HUES64 (cell line): ENCODE data around the gene RNGTT.
"Not testable (repeated sequence)": the region's sequence is repeated elsewhere in the genome, so short reads cannot be mapped to it uniquely, and the experiment has no call there.

ENCODE experiments used
- H3K27ac ChIP-seq: 2 replicates; pipeline ENCODE4 v1.7.0; 2013; ENCODE audit warnings: low read depth, low read length, inconsistent platforms
- H3K27me3 ChIP-seq: 2 replicates; pipeline ENCODE4 v1.6.1; 2013; ENCODE audit warnings: mild to moderate bottlenecking, low read length; ENCODE audit not compliant: insufficient read depth
- H3K36me3 ChIP-seq: 2 replicates; pipeline ENCODE4 v1.6.1; 2013; ENCODE audit warnings: mild to moderate bottlenecking, low read length; ENCODE audit not compliant: insufficient read depth
- H3K4me1 ChIP-seq: 2 replicates; pipeline ENCODE4 v1.6.1; 2013; ENCODE audit warnings: mild to moderate bottlenecking, low read length, moderate library complexity; ENCODE audit not compliant: insufficient read depth
- H3K4me3 ChIP-seq: 2 replicates; pipeline ENCODE4 v1.5.1; 2013; ENCODE audit warnings: mild to moderate bottlenecking, low read length, moderate library complexity
- H3K9ac ChIP-seq: 2 replicates; pipeline ENCODE4 v1.6.1; 2013; ENCODE audit warnings: mild to moderate bottlenecking, low read depth, low read length
- H3K9me3 ChIP-seq: 2 replicates; pipeline ENCODE4 v1.6.1; 2013; ENCODE audit warnings: low read depth, low read length; ENCODE audit not compliant: insufficient read depth
- WGBS: fragments of 150-250, 120-280 bp; methylation state at CpG from one replicate; pipeline ENCODE4 v1.1.7; 2013; ENCODE audit warnings: missing lambda C conversion rate; 5-methylcytosine and 5-hydroxymethylcytosine counted together

Gene RNGTT

DNA sequence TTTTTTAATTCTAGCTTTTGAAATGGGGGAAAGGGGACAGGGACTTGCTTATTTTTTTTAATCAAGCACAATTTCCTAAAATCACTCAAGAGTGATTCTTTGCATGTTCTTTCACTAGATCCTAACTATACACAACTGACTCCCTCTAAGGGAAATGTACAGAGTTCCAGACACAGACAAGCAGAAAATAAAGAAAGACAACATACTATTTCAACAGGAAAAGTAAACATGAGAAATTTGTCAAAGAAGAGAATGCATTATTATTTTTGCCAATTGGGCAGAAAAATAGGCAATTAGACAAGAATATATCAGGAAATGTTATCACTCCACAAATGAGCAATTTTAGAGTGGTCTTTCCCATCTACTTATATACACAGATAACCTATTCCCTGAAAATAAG, 128.2 kb downstream of the RNGTT start:
- Histone ChIP-seq H3K9ac (no peak overlapping the region), H3K4me3 (no peak overlapping the region), H3K4me1 (no peaks in the 10 kb centered on the region), H3K27me3 (no peaks in the 10 kb centered on the region), H3K9me3 (peaks cover 11% of the 10 kb centered on the region; the same call in 1 of the 2 replicates), H3K36me3 (peaks cover 7% of the 10 kb centered on the region; the same call in 1 of the 2 replicates), H3K27ac (no peak overlapping the region)

DNA sequence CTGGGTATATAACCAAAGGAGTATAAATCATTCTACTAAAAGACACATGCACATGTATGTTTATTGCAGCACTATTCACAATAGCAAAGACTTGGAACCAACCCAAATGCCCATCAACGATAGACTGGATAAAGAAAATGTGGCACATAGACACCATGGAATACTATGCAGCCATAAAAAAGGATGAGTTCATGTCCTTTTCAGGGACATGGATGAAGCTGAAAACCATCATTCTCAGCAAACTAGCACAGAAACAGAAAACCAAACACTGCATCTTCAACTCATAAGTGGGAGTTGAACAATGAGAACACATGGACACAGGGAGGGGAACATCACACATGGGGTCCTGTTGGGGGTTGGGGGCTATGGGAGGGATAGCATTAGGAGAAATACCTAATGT, 130.3 kb downstream of the RNGTT start:
- not testable (repeated sequence) for H3K36me3 ChIP-seq, H3K27ac ChIP-seq, H3K4me3 ChIP-seq, H3K27me3 ChIP-seq, H3K9ac ChIP-seq, H3K4me1 ChIP-seq
- 60% methylated on average over 1 of the region's 1 CpG for WGBS
- H3K9me3 ChIP-seq, result peaks cover 11% of the 10 kb centered on the region; the same call in 1 of the 2 replicates

GRCh38 chr6:88827599-88827998, 135.8 kb downstream of the RNGTT start:
- not testable (repeated sequence) for H3K36me3 ChIP-seq, H3K4me1 ChIP-seq, H3K27me3 ChIP-seq, H3K4me3 ChIP-seq, H3K9ac ChIP-seq, H3K9me3 ChIP-seq
- 70% methylated on average over 4 of the region's 4 CpGs for WGBS
- peak overlapping the region; percentile 67; the same call in 1 of the 2 replicates for H3K27ac ChIP-seq

DNA sequence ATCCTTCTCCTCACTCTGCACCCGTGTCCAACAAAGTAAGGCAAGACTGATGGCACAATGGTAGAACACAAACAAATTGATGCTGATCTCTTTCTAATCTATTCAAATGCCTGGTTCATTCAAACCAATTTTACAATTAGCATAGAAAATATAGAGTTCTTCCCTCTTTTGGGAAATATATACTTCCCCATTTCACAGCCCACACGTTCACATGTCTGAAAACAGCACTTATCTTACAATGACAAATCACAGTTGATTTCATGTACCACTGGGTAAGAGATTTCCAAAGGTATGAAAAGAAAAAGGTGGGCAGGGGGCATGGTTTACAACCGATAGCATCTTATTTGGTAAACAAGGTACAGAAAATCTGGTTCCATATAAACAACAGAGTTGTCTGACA, 137.6 kb downstream of the RNGTT start:
- Histone ChIP-seq H3K36me3 (peaks cover 4% of the 10 kb centered on the region; the same call in 1 of the 2 replicates), H3K27ac (no peak overlapping the region), H3K4me3 (no peak overlapping the region), H3K9me3 (no peaks in the 10 kb centered on the region; the same call in 1 of the 2 replicates), H3K4me1 (no peaks in the 10 kb centered on the region), H3K9ac (no peak overlapping the region), H3K27me3 (no peaks in the 10 kb centered on the region)
- 90% methylated on average over 3 of the region's 3 CpGs for WGBS

DNA sequence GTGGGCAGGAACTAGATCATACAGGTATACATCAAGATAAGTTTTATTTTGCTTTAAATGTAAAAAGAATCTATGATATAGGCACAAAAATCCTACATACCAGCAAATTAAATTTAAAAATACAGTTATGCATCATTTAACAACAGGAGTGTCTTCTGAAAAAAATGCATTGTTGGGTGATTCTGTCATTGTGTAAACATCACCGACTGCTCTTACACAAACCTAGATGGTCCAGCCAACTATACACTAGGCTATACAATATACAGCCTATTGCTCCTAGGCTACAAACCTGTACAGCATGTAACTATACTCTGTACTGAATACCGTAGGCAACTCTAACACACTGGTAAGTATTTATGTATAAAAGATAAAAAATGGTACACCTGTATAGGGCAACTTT, 139.4 kb downstream of the RNGTT start:
- no peaks in the 10 kb centered on the region for H3K27me3 ChIP-seq
- no peaks in the 10 kb centered on the region for H3K9me3 ChIP-seq
- WGBS, result 92% methylated on average over 1 of the region's 2 CpGs
- no peak overlapping the region for H3K9ac ChIP-seq
- peaks cover 4% of the 10 kb centered on the region; the same call in 1 of the 2 replicates for H3K36me3 ChIP-seq
- H3K27ac ChIP-seq, result no peak overlapping the region
- no peaks in the 10 kb centered on the region for H3K4me1 ChIP-seq
- H3K4me3 ChIP-seq, result no peak overlapping the region

- Histone ChIP-seq H3K27ac (no peak overlapping the region), H3K36me3 (no peaks in the 10 kb centered on the region), H3K4me1 (0 out of 2 replicates have a peak, but pooled peaks cover 3% of the 10 kb centered on the region), H3K9ac (no peak overlapping the region), H3K9me3 (no peaks in the 10 kb centered on the region), H3K27me3 (no peaks in the 10 kb centered on the region), H3K4me3 (no peak overlapping the region)
- 93% methylated on average over 5 of the region's 5 CpGs for WGBS
These were observed 147.9 kb downstream of the RNGTT start for GRCh38 chr6:88815491-88815890.

DNA sequence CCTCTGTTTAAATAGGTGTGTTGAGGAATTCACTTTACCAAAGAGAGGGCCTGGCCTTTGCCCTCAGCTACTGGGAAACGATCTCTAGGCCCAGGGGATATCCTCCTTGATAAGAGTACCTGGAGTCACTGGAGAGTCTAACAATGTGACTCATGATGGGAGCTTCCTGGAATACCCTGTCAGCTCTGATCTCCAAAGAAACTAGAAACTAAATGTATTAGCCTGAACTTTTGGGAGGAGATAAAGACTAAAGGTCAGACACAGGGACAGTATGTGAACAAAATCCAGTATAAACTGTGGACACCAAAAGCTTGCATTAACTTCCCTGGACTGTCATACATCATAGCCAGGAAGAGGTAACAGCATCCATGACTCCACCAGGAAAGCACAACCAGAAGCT, 148.5 kb downstream of the RNGTT start:
- Histone ChIP-seq H3K27me3 (no peaks in the 10 kb centered on the region), H3K36me3 (no peaks in the 10 kb centered on the region), H3K9me3 (no peaks in the 10 kb centered on the region), H3K4me1 (0 out of 2 replicates have a peak, but pooled peaks cover 3% of the 10 kb centered on the region), H3K27ac (no peak overlapping the region), H3K4me3 (no peak overlapping the region), H3K9ac (no peak overlapping the region)
- WGBS, result 71% methylated on average over 1 of the region's 1 CpG

DNA sequence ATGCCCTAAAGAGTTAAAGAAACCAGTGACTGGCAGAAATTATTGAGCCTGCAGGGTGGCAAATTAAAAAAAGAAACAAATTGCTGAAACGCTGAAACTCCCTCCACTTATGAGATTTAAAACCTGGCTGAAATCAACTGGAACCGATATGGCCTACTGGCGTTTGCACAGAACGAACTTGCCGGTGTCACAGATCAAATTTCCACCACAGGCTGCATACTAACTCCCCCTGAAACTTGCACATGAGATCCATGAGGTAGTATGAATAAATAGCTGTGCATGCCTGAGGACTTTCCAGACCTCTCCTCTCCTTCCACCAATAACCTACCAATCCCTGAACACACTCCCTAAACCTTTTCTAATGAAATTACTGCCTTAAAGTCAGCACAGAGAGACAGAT, 150.4 kb downstream of the RNGTT start:
- peaks cover 4% of the 10 kb centered on the region; the same call in 1 of the 2 replicates for H3K9me3 ChIP-seq
- 96% methylated on average over 5 of the region's 5 CpGs for WGBS
- no peak overlapping the region for H3K4me3 ChIP-seq
- no peak overlapping the region for H3K27ac ChIP-seq
- H3K9ac ChIP-seq, result no peak overlapping the region
- H3K4me1 ChIP-seq, result 0 out of 2 replicates have a peak, but pooled peaks cover 3% of the 10 kb centered on the region
- no peaks in the 10 kb centered on the region for H3K27me3 ChIP-seq
- H3K36me3 ChIP-seq, result no peaks in the 10 kb centered on the region

- Histone ChIP-seq H3K27ac (no peak overlapping the region), H3K4me3 (no peak overlapping the region), H3K36me3 (peaks cover 5% of the 10 kb centered on the region; the same call in 1 of the 2 replicates), H3K9ac (no peak overlapping the region), H3K27me3 (no peaks in the 10 kb centered on the region), H3K4me1 (0 out of 2 replicates have a peak, but pooled peaks cover 3% of the 10 kb centered on the region), H3K9me3 (peaks cover 16% of the 10 kb centered on the region)
- WGBS, result 83% methylated on average over 1 of the region's 1 CpG
These were observed 152.7 kb downstream of the RNGTT start for GRCh38 chr6:88810701-88811100.

- H3K9me3 ChIP-seq, result peaks cover 16% of the 10 kb centered on the region
- H3K27ac ChIP-seq, result no peak overlapping the region
- no peaks in the 10 kb centered on the region for H3K27me3 ChIP-seq
- H3K9ac ChIP-seq, result no peak overlapping the region
- H3K4me3 ChIP-seq, result no peak overlapping the region
- 95% methylated on average over 4 of the region's 5 CpGs for WGBS
- H3K36me3 ChIP-seq, result peaks cover 5% of the 10 kb centered on the region; the same call in 1 of the 2 replicates
- H3K4me1 ChIP-seq, result 0 out of 2 replicates have a peak, but pooled peaks cover 3% of the 10 kb centered on the region
These were observed 153.3 kb downstream of the RNGTT start for GRCh38 chr6:88810089-88810488.

GRCh38 chr6:88808381-88808780, 155.0 kb downstream of the RNGTT start:
- no peak overlapping the region for H3K4me3 ChIP-seq
- no peak overlapping the region for H3K9ac ChIP-seq
- peaks cover 5% of the 10 kb centered on the region; the same call in 1 of the 2 replicates for H3K36me3 ChIP-seq
- peaks cover 16% of the 10 kb centered on the region for H3K9me3 ChIP-seq
- no peaks in the 10 kb centered on the region for H3K4me1 ChIP-seq
- H3K27me3 ChIP-seq, result no peaks in the 10 kb centered on the region
- no peak overlapping the region for H3K27ac ChIP-seq

DNA sequence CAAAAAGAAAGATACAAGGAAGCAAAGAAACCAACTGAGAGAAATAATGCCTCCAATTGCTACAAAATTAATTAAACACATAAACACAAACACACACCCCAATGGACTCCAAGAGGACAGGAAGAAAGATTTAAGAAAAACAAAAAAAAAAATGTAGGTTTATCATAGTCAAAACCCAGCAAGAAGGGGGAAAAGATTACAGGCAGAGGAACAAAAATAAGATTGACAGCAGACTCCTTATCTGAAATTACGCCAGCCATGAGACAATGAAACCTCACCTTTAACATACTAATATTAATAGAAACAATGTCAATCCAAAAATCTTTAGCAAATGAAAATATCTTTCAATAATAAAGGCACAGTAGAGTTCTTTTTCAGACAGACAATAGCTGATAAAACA, 155.8 kb downstream of the RNGTT start:
- H3K9ac ChIP-seq, result no peak overlapping the region
- no peak overlapping the region for H3K4me3 ChIP-seq
- no peaks in the 10 kb centered on the region for H3K27me3 ChIP-seq
- H3K9me3 ChIP-seq, result peaks cover 16% of the 10 kb centered on the region
- WGBS, result 100% methylated on average over 1 of the region's 1 CpG
- H3K36me3 ChIP-seq, result peaks cover 5% of the 10 kb centered on the region; the same call in 1 of the 2 replicates
- H3K27ac ChIP-seq, result no peak overlapping the region
- H3K4me1 ChIP-seq, result no peaks in the 10 kb centered on the region
